Lower leg skin (tissue), 4 donors: Measurements from ENCODE around the gene ARID3B. TPM values are rescaled to one million over a fixed set of nuclear protein-coding genes. Genes with fewer than 3 reads are reported as not detected.
A peak's percentile ranks its signal among the peaks of the same experiment; 100 is the strongest.

Experiments
- DNase-seq, 2 donors: peaks; one replicate each; pipeline ENCODE4 v3.0.0-alpha.2; 2019; ENCODE audit warnings: low spot score in 2 of 2
- H3K4me3 ChIP-seq: fragments of 200-600 bp; sonication (generic); 2 replicates; pipeline ENCODE4 v1.5.1; 2017; ENCODE audit warnings: mild to moderate bottlenecking, low read depth; ENCODE audit not compliant: poor library complexity, severe bottlenecking
- POLR2A ChIP-seq, 2 donors: fragments of 450-650 bp; IDR thresholded peaks; one replicate each; pipeline ENCODE4 v1.6.1; 2016 to 2017; ENCODE audit warnings: antibody characterized with exemption in 2 of 2, mild to moderate bottlenecking in 1 of 2, moderate library complexity in 1 of 2
- WGBS, 2 donors: methylation state at CpG; one replicate each; pipeline ENCODE4 v1.1.5; 2018; 5-methylcytosine and 5-hydroxymethylcytosine counted together
- intact Hi-C: fragments of 100-400 bp; cut with DNase I; formaldehyde crosslinking; loops from one replicate; pipeline ENCODE4 v1.15.0; 2023; ENCODE audit warnings: low total_unique reads
- total RNA-seq, 4 donors: library from RNA; depleted of rRNA; stranded (reverse); fragments of >200 nt; gene quantifications; one replicate each; pipeline ENCODE4 v1.1.0, GENCODE V29; 2016
- TF ChIP-seq, protein P1 (sequence below), 3 donors: fragments of 450-650 bp; IDR thresholded peaks; one replicate each; pipeline ENCODE4 v1.5.1; 2016; ENCODE audit warnings: antibody characterized with exemption in 3 of 3, mild to moderate bottlenecking in 3 of 3, moderate library complexity in 2 of 3

Gene ARID3B
- total RNA-seq, 4 donors from 2014 or later = 4.9 to 6.3 (median 6.1) TPM

GRCh38 chr15:74528876-74529275, 12.1 kb upstream of the ARID3B start:
- DNase-seq = no peak
- intact Hi-C loops = loop anchor here (10.0 kb wide), 1 partner anchor 584 kb away; no protein-coding TSS in a partner anchor
- no peak overlapping the region for H3K4me3 ChIP-seq
- no peak for TF ChIP-seq POLR2A (IDR thresholded peaks at IDR 0.05)
- TF ChIP-seq, protein P1, sequence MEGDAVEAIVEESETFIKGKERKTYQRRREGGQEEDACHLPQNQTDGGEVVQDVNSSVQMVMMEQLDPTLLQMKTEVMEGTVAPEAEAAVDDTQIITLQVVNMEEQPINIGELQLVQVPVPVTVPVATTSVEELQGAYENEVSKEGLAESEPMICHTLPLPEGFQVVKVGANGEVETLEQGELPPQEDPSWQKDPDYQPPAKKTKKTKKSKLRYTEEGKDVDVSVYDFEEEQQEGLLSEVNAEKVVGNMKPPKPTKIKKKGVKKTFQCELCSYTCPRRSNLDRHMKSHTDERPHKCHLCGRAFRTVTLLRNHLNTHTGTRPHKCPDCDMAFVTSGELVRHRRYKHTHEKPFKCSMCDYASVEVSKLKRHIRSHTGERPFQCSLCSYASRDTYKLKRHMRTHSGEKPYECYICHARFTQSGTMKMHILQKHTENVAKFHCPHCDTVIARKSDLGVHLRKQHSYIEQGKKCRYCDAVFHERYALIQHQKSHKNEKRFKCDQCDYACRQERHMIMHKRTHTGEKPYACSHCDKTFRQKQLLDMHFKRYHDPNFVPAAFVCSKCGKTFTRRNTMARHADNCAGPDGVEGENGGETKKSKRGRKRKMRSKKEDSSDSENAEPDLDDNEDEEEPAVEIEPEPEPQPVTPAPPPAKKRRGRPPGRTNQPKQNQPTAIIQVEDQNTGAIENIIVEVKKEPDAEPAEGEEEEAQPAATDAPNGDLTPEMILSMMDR (IDR thresholded peaks at IDR 0.05) = no peak
- WGBS, 2 donors = 81 to 88% methylated on average over 5 of the region's 5 CpGs

DNA sequence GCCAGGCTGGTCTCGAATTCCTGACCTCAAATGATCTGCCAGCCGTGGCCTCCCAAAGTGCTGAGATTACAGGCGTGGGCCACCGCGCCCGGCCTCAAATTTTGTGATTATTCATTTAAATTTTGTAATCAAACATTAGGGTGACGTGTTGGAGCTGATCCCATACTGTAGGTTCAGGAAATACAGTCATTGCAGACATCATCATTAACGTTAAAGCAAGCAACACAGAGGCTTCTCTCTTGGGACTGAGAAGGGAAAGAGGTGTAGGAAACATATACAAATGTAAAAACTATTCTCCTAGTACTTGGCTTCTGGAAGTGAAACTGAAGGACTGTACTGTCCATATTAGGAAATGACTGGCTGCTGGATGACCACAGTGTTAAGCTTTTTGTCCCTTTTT, 11.1 kb upstream of the ARID3B start:
- no peak for DNase-seq
- intact Hi-C loops = loop anchor here (10.0 kb wide), 1 partner anchor 585 kb away; no protein-coding TSS in a partner anchor
- no peak for TF ChIP-seq POLR2A (IDR thresholded peaks at IDR 0.05)
- TF ChIP-seq, protein P1 (IDR thresholded peaks at IDR 0.05) = no peak
- WGBS, 2 donors = 81 to 82% methylated on average over 8 of the region's 8 CpGs
- no peak overlapping the region for H3K4me3 ChIP-seq

- intact Hi-C loops = no loop called here
- H3K4me3 ChIP-seq = no peak overlapping the region
- 90 to 93% methylated on average over 2 of the region's 2 CpGs for whole genome bisulfite sequencing, 2 donors
- TF ChIP-seq, protein P1 (IDR thresholded peaks at IDR 0.05) = no peak
- no peak for TF ChIP-seq POLR2A (IDR thresholded peaks at IDR 0.05)
- no peak for DNase-seq
Measured at GRCh38 chr15:74530771-74531143, 10.3 kb upstream of the ARID3B start.

GRCh38 chr15:74531144-74531811, 9.7 kb upstream of the ARID3B start:
- intact Hi-C loops = no loop called here

DNA sequence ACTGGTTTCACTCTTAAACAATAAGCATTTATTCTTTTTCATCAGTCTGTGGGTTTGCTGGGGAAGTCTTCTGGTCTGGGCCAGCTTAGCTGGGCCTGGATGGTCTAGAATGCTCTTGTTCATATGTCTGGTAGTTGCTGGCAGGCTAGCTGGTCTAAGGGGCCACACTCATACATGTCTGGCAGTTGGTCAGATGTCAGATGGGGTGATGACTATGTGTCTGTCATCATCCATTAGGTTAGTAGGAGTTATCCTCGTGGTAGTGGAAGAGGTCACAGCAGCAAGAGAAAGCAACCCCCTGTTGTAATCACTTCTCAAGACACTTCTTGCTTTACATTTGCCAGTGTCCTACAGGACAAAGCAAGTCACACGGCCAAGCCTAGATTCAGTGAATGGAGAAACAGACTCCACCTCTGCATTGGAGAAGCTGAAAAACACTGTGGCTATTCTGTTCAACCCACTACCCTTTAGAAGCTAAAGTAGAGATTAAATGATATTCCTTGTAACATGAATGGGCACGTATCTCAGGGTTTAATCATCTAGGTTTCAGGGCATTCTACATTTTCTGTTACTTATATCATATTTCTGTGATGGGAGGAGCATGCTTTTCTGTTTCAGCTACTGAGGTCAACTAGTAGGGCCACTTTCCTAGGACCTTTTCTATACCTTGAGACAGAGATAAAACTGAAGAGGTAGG, 5.5 kb upstream of the ARID3B start:
- WGBS, 2 donors = 71 to 75% methylated on average over 3 of the region's 3 CpGs
- intact Hi-C loops = no loop called here
- DNase-seq = peak in 1 of 2 donors; percentile 46
- no peak overlapping the region for H3K4me3 ChIP-seq
- TF ChIP-seq POLR2A (IDR thresholded peaks at IDR 0.05) = no peak
- TF ChIP-seq, protein P1 (IDR thresholded peaks at IDR 0.05) = no peak

More at GRCh38 chr15:74531144-74531811, 9.7 kb upstream of the ARID3B start:
- WGBS, 2 donors = 72 to 85% methylated on average over 4 of the region's 4 CpGs
- H3K4me3 ChIP-seq = no peak overlapping the region
- no peak for TF ChIP-seq POLR2A (IDR thresholded peaks at IDR 0.05)
- TF ChIP-seq, protein P1 (IDR thresholded peaks at IDR 0.05) = no peak
- no peak for DNase-seq
